ENCODE results near the gene SDK1.

DNA sequence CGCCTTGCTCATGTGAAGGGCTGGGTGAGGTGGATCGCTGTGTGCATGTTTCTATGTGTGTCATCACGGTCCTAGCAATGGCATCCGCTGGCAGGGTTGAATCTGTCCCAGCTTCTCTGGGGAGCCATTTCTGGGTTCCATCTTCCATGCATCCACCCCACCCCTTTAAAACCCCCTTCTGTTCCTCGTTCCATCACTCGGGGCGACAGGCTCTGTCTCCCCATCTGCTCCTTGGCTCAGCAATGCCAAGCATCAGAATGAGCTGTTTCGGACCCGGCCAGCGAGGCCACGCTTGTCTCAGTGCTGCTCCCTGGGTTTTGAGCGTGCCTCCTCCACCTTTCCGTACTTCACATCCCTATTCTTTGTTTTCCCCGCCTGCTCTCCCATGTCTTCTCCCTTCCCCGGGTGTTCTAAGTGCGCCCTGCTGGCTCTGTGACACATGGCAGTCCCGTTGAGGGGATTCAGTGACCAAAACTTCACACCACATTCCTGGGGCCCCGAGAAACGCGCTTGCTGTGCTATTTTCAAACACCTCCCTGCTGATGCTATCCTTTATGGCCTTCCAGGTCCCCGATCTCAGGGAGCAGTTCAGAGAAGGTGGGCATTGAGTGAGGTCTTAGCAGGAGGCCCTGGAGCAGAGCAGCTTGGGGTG, 827.0 kb downstream of the SDK1 start:
- TF ChIP-seq, protein P1, sequence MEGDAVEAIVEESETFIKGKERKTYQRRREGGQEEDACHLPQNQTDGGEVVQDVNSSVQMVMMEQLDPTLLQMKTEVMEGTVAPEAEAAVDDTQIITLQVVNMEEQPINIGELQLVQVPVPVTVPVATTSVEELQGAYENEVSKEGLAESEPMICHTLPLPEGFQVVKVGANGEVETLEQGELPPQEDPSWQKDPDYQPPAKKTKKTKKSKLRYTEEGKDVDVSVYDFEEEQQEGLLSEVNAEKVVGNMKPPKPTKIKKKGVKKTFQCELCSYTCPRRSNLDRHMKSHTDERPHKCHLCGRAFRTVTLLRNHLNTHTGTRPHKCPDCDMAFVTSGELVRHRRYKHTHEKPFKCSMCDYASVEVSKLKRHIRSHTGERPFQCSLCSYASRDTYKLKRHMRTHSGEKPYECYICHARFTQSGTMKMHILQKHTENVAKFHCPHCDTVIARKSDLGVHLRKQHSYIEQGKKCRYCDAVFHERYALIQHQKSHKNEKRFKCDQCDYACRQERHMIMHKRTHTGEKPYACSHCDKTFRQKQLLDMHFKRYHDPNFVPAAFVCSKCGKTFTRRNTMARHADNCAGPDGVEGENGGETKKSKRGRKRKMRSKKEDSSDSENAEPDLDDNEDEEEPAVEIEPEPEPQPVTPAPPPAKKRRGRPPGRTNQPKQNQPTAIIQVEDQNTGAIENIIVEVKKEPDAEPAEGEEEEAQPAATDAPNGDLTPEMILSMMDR (IDR thresholded peaks at IDR 0.05) = no peak
- TF ChIP-seq POLR2A (IDR thresholded peaks at IDR 0.05) = no peak

Measured in vagina (tissue), 2 donors.